Karpas-422 (cell line): ENCODE data around the gene TNFSF4. TPM values are rescaled to one million over a fixed set of nuclear protein-coding genes. Genes with fewer than 3 reads are reported as not detected.

Experiments
- DNase-seq: peaks from one replicate; pipeline ENCODE4 v3.0.0-alpha.2; 2015
- H2AFZ ChIP-seq: fragments of 200-600 bp; sonication (generic); 2 replicates; pipeline ENCODE4 v1.6.1; 2014; ENCODE audit warnings: antibody characterized with exemption, low read length, mixed read lengths
- H3K27ac ChIP-seq: fragments of 200-600 bp; sonication (generic); 2 replicates; pipeline ENCODE4 v1.5.1; 2014; ENCODE audit warnings: mild to moderate bottlenecking, low read length, moderate library complexity
- H3K27me3 ChIP-seq: fragments of 200-600 bp; sonication (generic); 2 replicates; pipeline ENCODE4 v1.6.1; 2014; ENCODE audit warnings: low read length, mixed read lengths
- H3K36me3 ChIP-seq: fragments of 200-600 bp; sonication (generic); 2 replicates; pipeline ENCODE4 v1.6.1; 2014; ENCODE audit warnings: low read length, mixed read lengths; ENCODE audit not compliant: insufficient read depth
- H3K4me1 ChIP-seq: fragments of 200-600 bp; sonication (generic); 2 replicates; pipeline ENCODE4 v1.6.1; 2014; ENCODE audit warnings: mild to moderate bottlenecking, low read length, mixed read lengths
- H3K4me2 ChIP-seq: fragments of 200-600 bp; sonication (generic); 2 replicates; pipeline ENCODE4 v1.6.1; 2014; ENCODE audit warnings: low read length, low read depth, mild to moderate bottlenecking; ENCODE audit not compliant: poor library complexity, severe bottlenecking
- H3K4me3 ChIP-seq: fragments of 200-600 bp; sonication (generic); 2 replicates; pipeline ENCODE4 v1.5.1; 2014; ENCODE audit warnings: mild to moderate bottlenecking, antibody characterized with exemption, low read length, mixed read lengths
- H3K79me2 ChIP-seq: fragments of 200-600 bp; sonication (generic); 2 replicates; pipeline ENCODE4 v1.6.1; 2014; ENCODE audit warnings: mild to moderate bottlenecking, low read length, mixed read lengths
- H3K9ac ChIP-seq: fragments of 200-600 bp; sonication (generic); 2 replicates; pipeline ENCODE4 v1.6.0; 2014; ENCODE audit warnings: low read length
- H3K9me2 ChIP-seq: fragments of 200-600 bp; sonication (generic), shearing (Covaris generic); replicated peaks from 2 replicates; pipeline ENCODE4 v1.6.0; 2014; ENCODE audit warnings: mild to moderate bottlenecking, low read length, moderate library complexity; ENCODE audit not compliant: insufficient read depth
- H3K9me3 ChIP-seq: fragments of 300-700, 200-600 bp; sonication (generic); 2 replicates; pipeline ENCODE4 v1.6.1; 2014; ENCODE audit warnings: low read length, mixed read lengths
- H4K20me1 ChIP-seq: fragments of 200-600 bp; sonication (generic); 2 replicates; pipeline ENCODE4 v1.6.1; 2014; ENCODE audit warnings: mild to moderate bottlenecking, antibody characterized with exemption, low read length, low read depth; ENCODE audit not compliant: insufficient read depth
- total RNA-seq: library from RNA; depleted of rRNA; stranded (reverse); fragments of >200 nt; shearing (Covaris generic); gene quantifications from 2 replicates; pipeline ENCODE4 v1.2.3, GENCODE V29; 2014; ENCODE audit warnings: low replicate concordance; rRNA removed

TNFSF4 gene, protein sequence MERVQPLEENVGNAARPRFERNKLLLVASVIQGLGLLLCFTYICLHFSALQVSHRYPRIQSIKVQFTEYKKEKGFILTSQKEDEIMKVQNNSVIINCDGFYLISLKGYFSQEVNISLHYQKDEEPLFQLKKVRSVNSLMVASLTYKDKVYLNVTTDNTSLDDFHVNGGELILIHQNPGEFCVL
- 0.26 and 1.2 TPM in 2 replicates for total RNA-seq

DNA sequence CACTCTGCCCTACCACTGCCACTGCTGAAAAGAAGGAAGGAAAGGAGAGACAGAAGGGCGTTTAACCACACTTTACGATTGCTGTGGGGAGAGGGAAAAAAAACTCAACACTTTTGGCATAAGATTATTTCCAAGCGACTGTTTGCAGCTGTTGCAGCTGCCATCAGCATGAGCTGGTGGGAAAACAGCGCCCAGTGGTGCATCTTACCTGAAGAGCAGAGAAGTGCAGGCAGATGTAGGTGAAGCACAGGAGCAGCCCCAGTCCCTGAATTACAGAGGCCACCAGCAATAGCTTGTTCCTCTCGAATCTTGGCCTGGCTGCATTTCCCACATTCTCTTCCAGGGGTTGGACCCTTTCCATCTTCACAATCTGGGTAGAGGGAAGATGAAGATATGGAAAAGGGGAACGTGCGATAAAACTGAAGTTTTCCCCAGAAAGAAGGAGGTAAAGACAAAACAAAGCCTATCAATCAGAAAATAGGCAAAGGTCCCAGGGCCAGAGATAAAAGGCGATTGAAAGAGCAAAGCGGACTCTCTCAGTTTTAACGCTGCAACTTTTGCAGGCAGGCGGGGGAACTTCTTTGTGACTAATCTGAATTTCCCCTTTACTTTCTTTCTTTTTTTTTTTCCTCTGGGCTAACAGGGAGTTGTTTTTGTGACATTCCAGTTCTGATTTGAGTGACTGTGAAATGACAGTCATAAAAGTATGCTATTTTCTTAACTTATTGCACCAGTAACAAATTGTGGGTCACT, at the start of gene TNFSF4:
Gene TNFSF4, minus strand, starts transcription at position 516 of the 753 bp plus-strand sequence. Its CDS starts 155 bp downstream, at position 361.
- H2AFZ ChIP-seq, result no peak within 1 kb of the TSS
- no peaks in the 10 kb centered on the region for H3K9me2 ChIP-seq
- H3K27me3 ChIP-seq, result no peaks in the 10 kb centered on the region
- no peaks in the 10 kb centered on the region for H3K9me3 ChIP-seq
- H3K4me3 ChIP-seq, result no peak within 1 kb of the TSS
- H3K9ac ChIP-seq, result no peak within 1 kb of the TSS
- no peaks in the 10 kb centered on the region for H3K4me1 ChIP-seq
- no peak within 1 kb of the TSS for H3K27ac ChIP-seq
- H4K20me1 ChIP-seq, result no peaks in the 10 kb centered on the region
- H3K36me3 ChIP-seq, result no peaks in the 10 kb centered on the region
- DNase-seq, result no peak
- no peak within 1 kb of the TSS for H3K4me2 ChIP-seq
- no peaks in the 10 kb centered on the region for H3K79me2 ChIP-seq

DNA sequence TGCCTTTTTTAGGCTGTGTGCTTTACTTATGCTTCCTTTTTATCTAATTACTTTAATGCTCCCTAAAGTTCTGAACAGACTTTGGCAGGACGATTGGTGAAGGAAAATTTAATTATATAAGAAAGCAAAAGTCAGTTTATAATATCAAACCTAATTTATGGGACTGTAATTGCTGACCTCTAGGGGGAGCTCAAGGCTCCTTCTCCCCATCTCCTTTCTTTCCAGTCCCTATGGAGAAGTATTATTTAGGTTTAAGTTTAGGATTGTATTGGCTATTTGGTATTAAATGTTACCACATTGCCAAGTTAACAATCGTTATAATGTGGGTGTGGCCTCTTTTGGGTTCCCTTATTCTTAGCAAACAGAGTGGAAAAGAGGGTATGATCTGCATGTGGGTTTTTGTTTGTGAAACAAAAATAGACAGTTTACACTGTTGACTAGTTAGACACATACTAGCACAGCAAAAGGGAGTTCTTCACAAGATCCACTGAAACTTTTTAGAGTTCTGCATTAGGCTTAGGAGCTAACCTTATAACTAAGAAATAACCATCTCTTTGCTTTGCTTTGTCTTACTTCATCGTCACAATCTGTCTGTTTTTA, 48.2 kb upstream of the TNFSF4 start:
- no peaks in the 10 kb centered on the region for H3K4me1 ChIP-seq
- no peaks in the 10 kb centered on the region for H3K9me2 ChIP-seq
- H3K4me2 ChIP-seq, result no peak overlapping the region
- H3K27ac ChIP-seq, result no peak overlapping the region
- no peak overlapping the region for H3K9ac ChIP-seq
- no peaks in the 10 kb centered on the region for H3K9me3 ChIP-seq
- H3K27me3 ChIP-seq, result no peaks in the 10 kb centered on the region
- no peaks in the 10 kb centered on the region for H3K79me2 ChIP-seq
- H3K4me3 ChIP-seq, result no peak overlapping the region
- H2AFZ ChIP-seq, result no peak overlapping the region
- H4K20me1 ChIP-seq, result no peaks in the 10 kb centered on the region
- no peaks in the 10 kb centered on the region for H3K36me3 ChIP-seq
- DNase-seq, result peak; percentile 56

DNA sequence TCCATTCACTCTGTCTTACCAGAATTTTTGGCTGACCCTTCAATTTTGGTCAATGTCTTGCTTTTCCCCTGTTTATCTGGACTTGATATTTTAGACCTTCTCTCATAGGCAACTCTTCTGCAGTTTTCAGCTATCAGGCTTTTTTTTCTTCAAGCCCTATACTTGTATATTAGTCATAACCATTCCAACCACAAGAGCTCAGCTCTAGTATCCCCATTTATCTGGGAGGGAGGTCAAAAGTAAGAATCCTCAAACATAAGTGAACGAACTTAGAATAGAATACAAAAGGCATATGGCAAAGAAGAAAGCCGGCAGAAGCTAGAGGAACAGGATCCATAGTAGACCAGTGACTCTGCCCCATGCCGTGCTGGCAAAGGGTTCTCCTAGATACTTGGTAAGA, 45.9 kb upstream of the TNFSF4 start:
- Histone ChIP-seq H3K4me2 (no peak overlapping the region), H3K9ac (no peak overlapping the region), H3K9me2 (no peaks in the 10 kb centered on the region), H3K9me3 (no peaks in the 10 kb centered on the region), H3K27ac (no peak overlapping the region), H3K4me3 (no peak overlapping the region), H2AFZ (no peak overlapping the region), H3K4me1 (no peaks in the 10 kb centered on the region), H3K79me2 (no peaks in the 10 kb centered on the region), H3K27me3 (no peaks in the 10 kb centered on the region), H4K20me1 (no peaks in the 10 kb centered on the region), H3K36me3 (no peaks in the 10 kb centered on the region)
- DNase-seq, result no peak

DNA sequence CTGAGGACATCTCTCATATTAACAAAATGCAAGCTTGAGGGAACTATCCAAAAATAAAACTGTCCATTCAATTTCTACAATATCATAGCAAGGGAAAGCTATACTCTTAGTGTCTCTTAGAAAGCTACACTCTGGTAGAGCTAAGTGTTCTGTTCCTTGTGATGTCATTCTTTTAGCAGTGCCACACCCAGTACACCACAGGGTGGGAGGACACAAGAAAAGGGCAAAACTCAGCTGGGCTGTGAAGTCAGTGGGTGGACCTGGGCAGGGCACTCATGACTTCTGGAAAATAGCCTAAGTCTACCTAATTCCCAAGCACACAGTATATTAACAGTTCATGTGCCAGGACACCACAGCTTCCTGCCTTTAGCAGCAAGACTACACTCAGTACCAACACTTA, 42.2 kb upstream of the TNFSF4 start:
- Histone ChIP-seq H3K79me2 (no peaks in the 10 kb centered on the region), H3K4me2 (no peak overlapping the region), H2AFZ (no peak overlapping the region), H4K20me1 (no peaks in the 10 kb centered on the region), H3K4me3 (no peak overlapping the region), H3K9me3 (no peaks in the 10 kb centered on the region), H3K36me3 (no peaks in the 10 kb centered on the region), H3K27me3 (no peaks in the 10 kb centered on the region), H3K9me2 (no peaks in the 10 kb centered on the region), H3K4me1 (no peaks in the 10 kb centered on the region), H3K27ac (no peak overlapping the region), H3K9ac (no peak overlapping the region)
- DNase-seq, result no peak

DNA sequence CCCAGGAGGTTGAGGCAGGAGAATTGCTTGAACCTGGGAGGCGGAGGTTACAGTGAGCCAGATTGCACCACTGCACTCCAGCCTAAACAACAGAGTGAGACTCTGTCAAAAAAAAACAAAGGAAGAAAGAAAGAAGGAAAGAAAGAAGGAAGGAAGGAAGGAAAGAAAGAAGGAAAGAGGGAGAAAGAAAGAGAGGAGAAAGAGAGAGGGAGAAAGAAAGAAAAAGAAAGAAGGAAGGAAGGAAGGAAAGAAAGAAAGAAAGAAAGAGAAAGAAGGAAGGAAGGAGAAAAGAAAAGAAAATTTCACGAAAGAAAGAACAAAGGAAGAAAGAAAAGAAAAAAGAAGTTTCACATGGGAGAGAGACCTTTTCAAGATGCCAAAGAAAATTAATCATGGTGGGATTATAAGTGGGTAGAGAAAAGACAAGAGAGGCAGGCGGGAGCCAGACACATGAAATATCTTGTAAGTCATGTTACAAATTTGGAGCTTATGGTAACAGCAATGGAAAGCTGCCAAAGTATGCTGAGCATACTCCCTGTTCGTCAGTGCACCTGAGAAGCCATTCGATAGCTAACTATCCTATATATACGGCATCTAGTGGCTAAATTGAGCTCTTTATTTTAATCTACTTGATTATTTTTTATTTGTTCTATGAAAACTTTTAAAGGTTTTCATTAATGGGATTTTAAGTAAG, 41.3 kb upstream of the TNFSF4 start:
- Histone ChIP-seq H3K27ac (no peak overlapping the region), H3K9ac (no peak overlapping the region), H3K4me3 (no peak overlapping the region), H3K4me2 (no peak overlapping the region), H3K36me3 (no peaks in the 10 kb centered on the region), H3K4me1 (no peaks in the 10 kb centered on the region), H3K79me2 (no peaks in the 10 kb centered on the region), H3K9me2 (no peaks in the 10 kb centered on the region), H2AFZ (no peak overlapping the region), H3K9me3 (0 out of 2 replicates have a peak, but pooled peaks cover 2% of the 10 kb centered on the region), H4K20me1 (no peaks in the 10 kb centered on the region), H3K27me3 (no peaks in the 10 kb centered on the region)
- no peak for DNase-seq

DNA sequence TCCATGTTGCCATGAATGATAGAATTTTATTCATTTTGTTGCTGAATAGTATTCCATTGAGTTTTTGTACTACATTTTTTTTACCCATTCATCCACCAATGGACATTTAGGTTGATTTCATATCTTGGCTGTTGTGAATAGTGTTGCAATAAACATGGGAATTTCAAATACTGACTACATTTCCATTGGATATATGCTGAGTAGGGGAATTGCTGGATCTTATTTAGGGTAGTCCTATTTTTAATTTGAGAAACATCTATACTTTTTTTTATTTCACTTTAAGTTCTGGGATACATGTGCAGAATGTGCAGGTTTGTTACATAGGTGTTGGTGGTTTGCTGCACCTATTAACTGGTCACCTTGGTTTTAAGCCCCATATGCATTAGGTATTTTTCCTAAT, 38.8 kb upstream of the TNFSF4 start:
- H2AFZ ChIP-seq, result no peak overlapping the region
- no peaks in the 10 kb centered on the region for H4K20me1 ChIP-seq
- H3K4me2 ChIP-seq, result no peak overlapping the region
- no peak overlapping the region for H3K4me3 ChIP-seq
- no peaks in the 10 kb centered on the region for H3K9me2 ChIP-seq
- H3K9me3 ChIP-seq, result peaks cover 4% of the 10 kb centered on the region
- no peak for DNase-seq
- H3K27ac ChIP-seq, result no peak overlapping the region
- no peaks in the 10 kb centered on the region for H3K79me2 ChIP-seq
- H3K4me1 ChIP-seq, result no peaks in the 10 kb centered on the region
- H3K36me3 ChIP-seq, result no peaks in the 10 kb centered on the region
- H3K27me3 ChIP-seq, result no peaks in the 10 kb centered on the region
- H3K9ac ChIP-seq, result no peak overlapping the region

DNA sequence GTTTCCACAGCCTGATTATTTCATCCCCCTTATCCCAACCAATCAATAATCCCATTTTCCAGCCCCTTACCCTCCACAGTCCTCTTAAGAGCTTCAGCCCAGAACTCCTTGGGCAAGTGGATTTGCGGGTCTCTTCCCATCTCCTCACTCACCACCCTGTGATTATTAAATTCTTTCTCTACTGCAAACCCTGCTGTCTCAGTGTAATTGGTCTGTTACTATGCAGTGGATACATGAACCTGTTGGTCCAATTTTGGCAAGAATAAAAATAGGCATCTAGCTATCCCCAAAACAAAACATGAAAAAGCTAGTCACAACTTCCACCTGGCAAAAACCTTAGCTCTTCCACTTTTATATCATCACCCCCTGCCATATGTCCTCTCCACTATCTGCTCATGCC, 36.2 kb upstream of the TNFSF4 start:
- Histone ChIP-seq H3K36me3 (no peaks in the 10 kb centered on the region), H3K4me3 (no peak overlapping the region), H3K9me2 (no peaks in the 10 kb centered on the region), H3K27me3 (no peaks in the 10 kb centered on the region), H3K79me2 (no peaks in the 10 kb centered on the region), H3K4me1 (no peaks in the 10 kb centered on the region), H3K4me2 (no peak overlapping the region), H3K9ac (no peak overlapping the region), H4K20me1 (no peaks in the 10 kb centered on the region), H3K27ac (no peak overlapping the region), H3K9me3 (peaks cover 8% of the 10 kb centered on the region), H2AFZ (no peak overlapping the region)
- no peak for DNase-seq
